ENCODE data around the gene C7orf33. TPM values are rescaled to one million over a fixed set of nuclear protein-coding genes. Genes with fewer than 3 reads are reported as not detected.
"Not testable (repeated sequence)": the region's sequence is repeated elsewhere in the genome, so short reads cannot be mapped to it uniquely, and the experiment has no call there.

Gene C7orf33
- total RNA-seq, 1 experiment from 2014 or later: not detected

DNA sequence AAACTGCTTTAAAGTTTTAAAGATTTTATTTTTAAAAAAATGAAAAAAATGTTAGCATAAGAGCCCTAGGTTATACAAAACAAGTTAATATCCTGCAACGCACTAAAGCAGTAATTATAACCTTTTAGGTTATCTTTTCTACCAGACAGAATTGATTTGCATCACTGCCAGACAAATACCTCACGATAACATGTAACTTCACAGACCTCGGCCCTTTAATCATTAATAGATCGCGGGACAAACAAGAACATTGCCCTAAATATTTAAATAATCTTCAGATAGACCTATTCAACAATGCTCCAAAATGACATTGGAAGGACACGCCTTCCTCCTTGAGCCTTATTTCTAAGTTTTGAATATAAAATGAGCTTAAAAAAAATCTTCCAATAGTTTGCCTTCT, 23.8 kb upstream of the C7orf33 start:
- ChIA-PET POLR2A (interaction anchor here (0.7 kb wide), 1 partner anchor 17 kb away, joined by 3 read pairs; no protein-coding TSS in a partner anchor), CTCF (interaction anchor here (0.6 to 4.2 kb wide), 3 partner anchors 9 to 396 kb away, joined by 3 to 33 read pairs (median 6); no protein-coding TSS in a partner anchor)
- Mint-ChIP-seq H3K4me1 (ENCODE audit: insufficient read depth, unreplicated experiment) (peaks cover 9% of the 10 kb centered on the region), H3K36me3 (ENCODE audit: insufficient read depth, unreplicated experiment) (no peaks in the 10 kb centered on the region), H3K4me3 (ENCODE audit: unreplicated experiment) (no peak overlapping the region), H3K27me3 (ENCODE audit: insufficient read depth, unreplicated experiment) (no peaks in the 10 kb centered on the region), H3K27ac (ENCODE audit: low read depth, unreplicated experiment) (no peak overlapping the region), H3K9me3 (ENCODE audit: unreplicated experiment) (no peaks in the 10 kb centered on the region)
- intact Hi-C loops (cut with micrococcal nuclease): no loop called here
- no peak for DNase-seq (ENCODE audit: unreplicated experiment)
- BruUV-seq (replicated peaks): no TSS peak
- TF ChIP-seq CTCF (IDR thresholded peaks at IDR 0.05; ENCODE audit: unreplicated experiment): no peak

DNA sequence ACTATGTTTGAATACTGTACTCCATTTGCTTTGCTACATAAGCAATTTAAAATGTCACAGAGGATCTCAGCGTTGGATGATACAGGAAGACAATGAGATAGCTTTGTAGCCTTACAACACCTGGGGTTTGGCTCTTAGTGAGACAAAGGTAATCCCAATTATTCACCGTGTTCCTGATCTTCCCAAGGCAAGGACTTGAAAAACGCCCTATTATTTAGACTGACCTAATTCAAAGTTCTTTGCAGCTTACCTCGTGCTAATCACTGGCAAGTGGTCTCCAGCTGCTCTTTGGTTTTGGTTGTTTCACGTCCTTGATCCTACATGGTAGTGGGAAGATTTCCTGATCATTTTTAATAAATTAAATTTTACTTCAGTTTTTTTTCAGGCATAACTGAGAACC, 23.0 kb upstream of the C7orf33 start:
- Mint-ChIP-seq H3K9me3 (ENCODE audit: unreplicated experiment) (no peaks in the 10 kb centered on the region), H3K36me3 (ENCODE audit: insufficient read depth, unreplicated experiment) (no peaks in the 10 kb centered on the region), H3K27me3 (ENCODE audit: insufficient read depth, unreplicated experiment) (no peaks in the 10 kb centered on the region), H3K27ac (ENCODE audit: low read depth, unreplicated experiment) (no peak overlapping the region), H3K4me3 (ENCODE audit: unreplicated experiment) (no peak overlapping the region), H3K4me1 (ENCODE audit: insufficient read depth, unreplicated experiment) (peaks cover 9% of the 10 kb centered on the region)
- ChIA-PET POLR2A (interaction anchor here (0.7 kb wide), 1 partner anchor 16 kb away, joined by 3 read pairs; no protein-coding TSS in a partner anchor), CTCF (interaction anchor here (1.2 to 4.2 kb wide), 2 partner anchors 8 to 395 kb away, joined by 6 to 33 read pairs; no protein-coding TSS in a partner anchor)
- BruUV-seq (replicated peaks): no TSS peak
- intact Hi-C loops (cut with micrococcal nuclease): no loop called here
- no peak for TF ChIP-seq CTCF (IDR thresholded peaks at IDR 0.05; ENCODE audit: unreplicated experiment)
- DNase-seq (ENCODE audit: unreplicated experiment): no peak

GRCh38 chr7:148570510-148570909, 20.1 kb upstream of the C7orf33 start:
- H3K36me3 Mint-ChIP-seq (ENCODE audit: insufficient read depth, unreplicated experiment): no peaks in the 10 kb centered on the region
- ChIA-PET CTCF (interaction anchor here (0.6 to 1.0 kb wide), 2 partner anchors 393 to 516 kb away, joined by 3 to 9 read pairs; no protein-coding TSS in a partner anchor), POLR2A (interaction anchor here (1.3 kb wide), 1 partner anchor 9 kb away, joined by 3 read pairs; no protein-coding TSS in a partner anchor)
- H3K27me3 Mint-ChIP-seq (ENCODE audit: insufficient read depth, unreplicated experiment): no peaks in the 10 kb centered on the region
- BruUV-seq (replicated peaks): no TSS peak
- intact Hi-C loops (cut with micrococcal nuclease): loop anchor here (10.0 kb wide), 2 partner anchors 204 to 234 kb away; no protein-coding TSS in a partner anchor
- DNase-seq (ENCODE audit: unreplicated experiment): no peak
- no peaks in the 10 kb centered on the region for H3K4me1 Mint-ChIP-seq (ENCODE audit: insufficient read depth, unreplicated experiment)
- H3K27ac Mint-ChIP-seq (ENCODE audit: low read depth, unreplicated experiment): no peak overlapping the region
- TF ChIP-seq CTCF (IDR thresholded peaks at IDR 0.05; ENCODE audit: unreplicated experiment): no peak
- H3K4me3 Mint-ChIP-seq (ENCODE audit: unreplicated experiment): no peak overlapping the region
- no peaks in the 10 kb centered on the region for H3K9me3 Mint-ChIP-seq (ENCODE audit: unreplicated experiment)

- H3K27me3 Mint-ChIP-seq (ENCODE audit: insufficient read depth, unreplicated experiment); DNase-seq (ENCODE audit: unreplicated experiment); H3K4me1 Mint-ChIP-seq (ENCODE audit: insufficient read depth, unreplicated experiment); H3K9me3 Mint-ChIP-seq (ENCODE audit: unreplicated experiment); H3K27ac Mint-ChIP-seq (ENCODE audit: low read depth, unreplicated experiment); H3K36me3 Mint-ChIP-seq (ENCODE audit: insufficient read depth, unreplicated experiment); BruUV-seq (replicated peaks); H3K4me3 Mint-ChIP-seq (ENCODE audit: unreplicated experiment): not testable (repeated sequence)
- intact Hi-C loops (cut with micrococcal nuclease): loop anchor here (10.0 kb wide), 2 partner anchors 204 to 234 kb away; no protein-coding TSS in a partner anchor
- CTCF ChIA-PET: interaction anchor here (1.2 kb wide), 1 partner anchor 67 kb away, joined by 3 read pairs; no protein-coding TSS in a partner anchor
- POLR2A ChIA-PET: interaction anchor here (1.3 kb wide), 1 partner anchor 9 kb away, joined by 3 read pairs; no protein-coding TSS in a partner anchor
These were observed 19.6 kb upstream of the C7orf33 start for GRCh38 chr7:148570973-148571372.

Data from MCF 10A (cell line).